Activated effector memory CD4-positive, alpha-beta T cell treated with Interleukin-2 at 50 U/mL for 16 hours (primary cell): ENCODE data around the gene ACAA1.
"Not testable (repeated sequence)": the region's sequence is repeated elsewhere in the genome, so short reads cannot be mapped to it uniquely, and the experiment has no call there.

Experiments
- DNase-seq: peaks from one replicate; pipeline ENCODE4 v3.0.0-alpha.2; 2020

ACAA1 gene

DNA sequence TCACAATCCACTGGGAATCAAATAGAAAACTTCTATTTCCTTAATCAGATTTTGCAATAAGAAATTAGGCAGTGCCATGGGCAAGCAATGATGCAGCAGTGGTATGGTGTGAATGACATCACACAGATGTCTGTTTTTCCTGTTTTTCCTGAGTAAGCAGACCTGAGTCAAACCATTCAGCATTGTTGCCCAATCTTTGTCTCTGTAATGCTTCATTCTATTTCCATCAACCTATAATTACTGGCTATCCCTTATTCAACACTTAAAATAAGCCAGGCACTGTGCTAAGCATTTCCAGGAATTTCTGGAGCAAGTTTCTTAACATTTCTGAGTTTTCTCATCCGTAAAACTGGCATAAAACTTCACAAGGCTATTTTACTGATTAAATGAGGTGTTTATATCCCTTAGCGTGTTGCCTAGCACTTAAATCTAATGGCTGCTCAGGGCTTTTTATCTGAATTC, 17.1 kb upstream of the ACAA1 start:
- DNase-seq = no peak

GRCh38 chr3:38153221-38153620, 16.3 kb upstream of the ACAA1 start:
- DNase-seq = no peak

GRCh38 chr3:38152609-38153008, 15.7 kb upstream of the ACAA1 start:
- DNase-seq = no peak

DNA sequence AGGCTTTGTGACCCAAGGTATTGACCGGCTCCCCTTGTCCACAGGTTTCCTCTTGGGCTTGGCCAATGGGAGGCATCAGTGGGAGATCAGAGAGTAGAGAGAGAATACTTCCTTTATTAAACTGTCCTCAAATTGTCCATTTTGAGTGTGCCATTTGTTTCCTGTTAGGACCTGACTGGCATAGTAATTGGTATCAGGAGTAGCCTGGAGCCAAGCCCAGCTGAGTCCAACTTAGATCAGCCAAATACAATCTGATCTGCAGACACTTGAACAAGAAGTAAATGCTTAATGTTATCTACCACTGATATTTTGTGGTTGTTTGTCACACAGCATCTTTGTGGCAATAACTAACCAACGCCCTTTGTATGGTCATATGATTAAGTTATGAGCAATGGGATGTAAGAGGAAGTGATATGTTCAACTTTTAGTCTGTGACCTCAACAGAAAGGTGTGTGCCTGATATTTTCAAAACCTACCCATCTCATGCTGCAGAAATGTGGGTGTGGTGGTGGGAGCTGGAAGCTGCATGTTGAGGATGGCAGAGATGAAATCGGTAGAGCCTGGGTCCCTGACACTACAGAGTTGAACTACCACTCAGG, 14.8 kb upstream of the ACAA1 start:
- DNase-seq = no peak

DNA sequence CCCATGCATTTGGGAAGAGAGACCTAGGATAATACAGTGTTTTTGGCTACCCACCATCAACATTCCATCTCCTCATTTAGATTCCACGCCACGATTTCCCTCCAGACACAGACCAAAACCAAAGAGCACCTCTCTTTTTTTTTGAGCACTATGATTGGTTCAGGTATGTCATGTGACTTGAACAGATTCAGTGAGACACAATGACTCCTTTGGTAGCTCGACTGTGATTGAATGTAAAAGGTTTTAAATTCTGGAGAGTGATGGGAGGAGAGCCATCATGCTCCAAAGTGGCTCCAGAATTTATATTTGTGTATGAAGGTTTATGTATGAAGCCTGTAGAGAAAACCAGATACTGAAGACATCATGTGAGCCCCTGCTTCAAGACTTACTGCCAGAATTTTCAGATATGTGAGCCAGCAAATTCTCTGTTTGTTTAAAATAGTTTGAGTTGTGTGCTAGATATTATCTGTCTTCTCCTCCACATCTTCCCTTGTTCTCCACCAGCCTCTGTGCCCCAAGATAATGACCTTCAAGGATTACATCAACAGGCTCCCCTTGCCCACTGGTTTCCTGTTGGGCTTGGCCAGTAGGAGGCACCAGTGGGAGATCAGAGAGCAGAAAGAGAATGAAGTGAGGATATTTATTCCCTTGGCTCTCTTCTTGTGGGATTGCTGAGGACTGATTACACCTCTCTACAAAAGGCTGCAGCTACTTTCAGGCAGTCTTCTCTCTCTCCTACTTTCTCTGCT, 14.0 kb upstream of the ACAA1 start:
- no peak for DNase-seq

- no peak for DNase-seq
Measured at GRCh38 chr3:38149708-38150107, 12.8 kb upstream of the ACAA1 start.

- no peak for DNase-seq
Measured at GRCh38 chr3:38148311-38148882, 11.5 kb upstream of the ACAA1 start.

- no peak for DNase-seq
Measured at GRCh38 chr3:38147421-38147820, 10.5 kb upstream of the ACAA1 start.

- DNase-seq = no peak
Measured at GRCh38 chr3:38146504-38146903, 9.6 kb upstream of the ACAA1 start.

GRCh38 chr3:38143511-38143910, 6.6 kb upstream of the ACAA1 start:
- DNase-seq = no peak

DNA sequence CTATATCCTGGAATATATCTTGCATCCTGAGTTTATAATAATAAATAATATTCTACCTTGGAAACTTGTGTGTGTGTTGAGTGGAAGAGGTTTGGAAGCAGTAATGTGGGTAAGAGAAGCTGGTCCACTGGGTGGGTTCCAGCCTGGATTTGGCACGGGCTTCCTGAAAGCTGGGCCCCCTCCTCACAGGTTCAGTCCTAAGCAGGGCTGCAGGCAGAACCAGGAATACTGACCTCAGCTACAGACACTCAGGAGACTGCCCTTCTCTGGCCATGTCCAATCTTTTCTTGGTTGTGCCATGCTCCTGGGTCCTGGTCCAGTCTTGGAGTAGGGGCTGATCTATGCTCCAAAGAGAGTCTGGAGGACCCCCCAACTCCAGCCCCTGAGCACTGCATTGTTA, 6.0 kb upstream of the ACAA1 start:
- no peak for DNase-seq

- no peak for DNase-seq
Measured at GRCh38 chr3:38141952-38142273, 5.0 kb upstream of the ACAA1 start.

DNA sequence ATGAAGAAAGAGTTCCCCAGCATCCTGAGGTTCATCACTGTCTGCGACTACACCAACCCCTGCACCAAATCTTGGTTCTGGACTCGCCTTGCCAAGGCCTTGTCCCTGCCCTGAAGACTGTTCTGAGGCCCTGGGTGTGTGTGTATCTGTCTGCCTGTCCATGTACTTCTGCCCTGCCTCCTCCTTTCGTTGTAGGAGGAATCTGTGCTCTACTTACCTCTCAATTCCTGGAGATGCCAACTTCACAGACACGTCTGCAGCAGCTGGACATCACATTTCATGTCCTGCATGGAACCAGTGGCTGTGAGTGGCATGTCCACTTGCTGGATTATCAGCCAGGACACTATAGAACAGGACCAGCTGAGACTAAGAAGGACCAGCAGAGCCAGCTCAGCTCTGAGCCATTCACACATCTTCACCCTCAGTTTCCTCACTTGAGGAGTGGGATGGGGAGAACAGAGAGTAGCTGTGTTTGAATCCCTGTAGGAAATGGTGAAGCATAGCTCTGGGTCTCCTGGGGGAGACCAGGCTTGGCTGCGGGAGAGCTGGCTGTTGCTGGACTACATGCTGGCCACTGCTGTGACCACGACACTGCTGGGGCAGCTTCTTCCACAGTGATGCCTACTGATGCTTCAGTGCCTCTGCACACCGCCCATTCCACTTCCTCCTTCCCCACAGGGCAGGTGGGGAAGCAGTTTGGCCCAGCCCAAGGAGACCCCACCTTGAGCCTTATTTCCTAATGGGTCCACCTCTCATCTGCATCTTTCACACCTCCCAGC, 4.4 kb upstream of the ACAA1 start:
- no peak for DNase-seq

DNA sequence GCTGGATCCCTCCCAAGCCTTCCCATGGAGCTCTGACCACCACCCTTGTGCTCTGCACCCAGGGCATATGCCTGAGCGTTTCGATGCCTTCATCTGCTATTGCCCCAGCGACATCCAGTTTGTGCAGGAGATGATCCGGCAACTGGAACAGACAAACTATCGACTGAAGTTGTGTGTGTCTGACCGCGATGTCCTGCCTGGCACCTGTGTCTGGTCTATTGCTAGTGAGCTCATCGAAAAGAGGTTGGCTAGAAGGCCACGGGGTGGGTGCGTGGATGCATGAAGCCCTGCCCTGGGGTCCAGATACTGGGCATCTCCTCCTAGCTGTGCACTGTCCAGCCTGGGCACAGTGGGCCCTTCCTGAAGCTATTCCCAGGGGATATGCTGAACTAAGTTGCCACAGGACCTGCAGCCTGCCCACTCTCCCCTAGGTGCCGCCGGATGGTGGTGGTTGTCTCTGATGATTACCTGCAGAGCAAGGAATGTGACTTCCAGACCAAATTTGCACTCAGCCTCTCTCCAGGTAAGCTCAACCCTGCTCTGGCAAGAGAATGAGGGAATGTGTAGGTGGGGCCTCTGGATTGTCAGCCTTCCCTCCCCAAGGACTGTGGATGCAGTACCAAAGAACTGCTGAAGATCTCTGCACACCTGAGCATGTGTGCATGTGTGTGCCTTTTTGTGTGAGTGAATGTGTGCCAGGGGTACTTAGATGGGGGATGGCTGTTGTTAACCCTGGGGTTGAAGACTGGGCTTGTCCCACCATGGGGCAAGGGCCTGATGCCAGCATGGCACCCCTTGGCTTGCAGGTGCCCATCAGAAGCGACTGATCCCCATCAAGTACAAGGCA, 3.6 kb upstream of the ACAA1 start:
- DNase-seq = no peak

DNA sequence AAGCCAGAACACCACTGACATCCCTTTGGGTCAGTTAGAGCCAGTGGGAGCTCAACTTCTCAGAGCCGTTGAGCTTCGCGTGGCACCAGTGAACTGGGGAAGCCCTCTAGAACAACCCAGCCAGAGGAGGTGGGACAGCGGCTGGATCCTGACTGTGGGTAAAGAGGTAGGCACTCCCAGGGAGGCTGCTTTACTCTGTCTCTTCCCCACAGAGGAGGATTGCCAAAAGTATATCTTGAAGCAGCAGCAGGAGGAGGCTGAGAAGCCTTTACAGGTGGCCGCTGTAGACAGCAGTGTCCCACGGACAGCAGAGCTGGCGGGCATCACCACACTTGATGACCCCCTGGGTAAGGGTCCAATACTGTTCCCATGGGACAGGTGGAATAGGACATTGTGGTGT, 2.7 kb upstream of the ACAA1 start:
- DNase-seq = no peak

GRCh38 chr3:38139191-38139590, 2.3 kb upstream of the ACAA1 start:
- DNase-seq = no peak

- peak; percentile 76 for DNase-seq
Measured at GRCh38 chr3:38138349-38139190, 1.6 kb upstream of the ACAA1 start, which contains the start of gene MYD88. Gene MYD88 (plus strand): TSS chr3:38138661. CDS start chr3:38138701, 40 bp downstream.

DNA sequence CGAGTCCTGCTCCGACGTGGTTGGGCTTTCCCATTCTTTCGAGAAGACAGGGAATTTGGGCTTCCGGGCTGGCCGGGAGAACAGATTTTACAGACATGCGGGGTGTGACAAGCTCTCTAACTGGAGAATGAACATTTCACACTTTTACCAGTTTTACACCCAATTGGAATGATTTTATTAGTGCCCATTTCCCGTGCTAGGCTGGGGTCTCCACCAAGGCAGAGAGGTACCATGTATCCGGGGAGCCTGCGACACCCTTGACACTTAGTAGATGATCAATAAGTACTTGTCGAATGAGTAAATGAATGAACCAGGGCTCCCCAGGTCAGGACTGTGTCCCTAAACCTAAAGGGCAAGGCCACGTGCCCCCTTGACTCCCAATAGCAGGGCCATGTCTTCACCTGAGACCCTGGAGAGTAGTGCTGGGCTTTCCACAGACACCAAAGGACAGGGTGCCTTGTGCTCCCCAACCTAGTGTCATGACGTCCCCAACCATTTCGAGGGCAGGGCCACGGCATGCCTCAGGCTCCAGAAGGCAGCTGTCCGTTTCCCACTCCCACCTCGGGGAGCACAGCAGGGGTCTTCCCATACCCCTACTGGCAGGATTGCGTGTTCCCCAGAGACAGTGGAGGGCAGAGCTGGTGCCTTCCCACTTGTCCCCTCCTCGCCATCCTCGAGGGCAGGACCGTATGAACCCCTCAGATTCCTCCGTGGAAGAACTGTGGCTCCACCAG, 855 bp upstream of the ACAA1 start:
- DNase-seq = no peak

DNA sequence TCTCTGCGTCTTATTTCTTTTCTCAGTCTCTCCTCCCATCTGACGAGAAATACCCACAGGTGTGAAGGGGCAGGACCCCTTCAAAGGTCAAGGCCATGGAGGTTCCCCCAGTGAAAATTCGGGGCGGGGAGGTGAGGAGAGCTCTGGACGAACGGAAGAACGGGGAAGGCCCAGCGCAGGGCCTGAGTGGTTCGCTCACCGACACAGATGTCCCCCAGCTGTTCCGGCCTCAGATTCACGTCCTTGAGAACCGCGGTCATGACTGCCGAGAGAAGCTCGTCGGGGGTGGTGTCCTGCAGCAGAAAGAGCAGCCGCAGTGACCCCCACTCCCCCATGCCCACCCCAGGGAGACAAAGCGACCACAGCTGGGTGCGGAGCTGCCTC, 542 bp downstream of the ACAA1 start:
- DNase-seq = no peak

GRCh38 chr3:38135621-38136277, 1.2 kb downstream of the ACAA1 start:
- not testable (repeated sequence) for DNase-seq
